Stimulated activated CD4-positive, alpha-beta T cell treated with anti-CD3 and anti-CD28 coated beads, TNF-alpha, amount 100 ng/mL, for 24 hours (primary cell): ENCODE measurements around the gene MAGEC3.

Experiments
- DNase-seq, 3 experiments: peaks; one replicate each; pipeline ENCODE4 v3.0.0-alpha.2; 2020; ENCODE audit warnings: low read depth in 3 of 3

Gene MAGEC3

DNA sequence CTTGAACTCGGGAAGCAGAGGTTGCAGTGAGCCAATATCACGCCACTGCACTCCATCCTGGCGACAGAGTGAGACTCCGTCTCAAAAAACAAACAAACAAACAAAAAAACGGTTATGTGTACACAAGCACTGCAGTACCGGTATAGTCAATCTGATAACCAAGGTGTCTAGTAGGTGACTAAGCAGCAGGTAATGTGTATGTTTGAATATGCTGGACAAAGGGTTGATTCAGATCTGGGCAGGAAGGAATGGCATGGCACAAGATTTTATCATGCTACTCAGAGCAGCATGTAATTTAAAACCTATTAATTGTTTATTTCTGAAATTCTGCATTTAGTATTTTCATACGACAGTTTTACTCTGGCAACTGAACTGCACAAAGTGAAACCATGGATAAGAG, 107.3 kb downstream of the MAGEC3 start:
- DNase-seq = no peak

DNA sequence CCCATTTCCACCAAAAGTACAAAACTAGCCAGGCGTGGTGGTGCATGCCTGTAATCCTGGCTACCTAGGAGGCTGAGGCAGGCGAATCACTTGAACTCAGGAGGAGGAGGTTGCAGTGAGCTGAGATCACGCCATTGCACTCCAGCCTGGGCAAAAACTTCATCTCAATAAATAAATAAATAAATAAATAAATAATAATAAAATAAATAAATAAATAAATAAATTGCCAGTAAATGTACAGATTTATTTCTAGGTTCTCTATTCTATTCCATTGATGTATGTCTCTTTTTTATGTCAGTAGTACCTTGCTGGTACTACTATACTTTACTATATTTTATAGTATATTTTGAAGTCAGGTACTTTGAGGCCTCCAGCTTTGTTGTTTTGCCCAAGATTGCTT, 109.2 kb downstream of the MAGEC3 start:
- no peak for DNase-seq
